SK-N-SH (cell line): Measurements from ENCODE around the gene SCN9A. TPM values are rescaled to one million over a fixed set of nuclear protein-coding genes. Genes with fewer than 3 reads are reported as not detected.

ENCODE experiments used
- CTCF ChIA-PET: fragments of 300-600, 350-600 bp; formaldehyde crosslinking; extraction: SDS; loops from one replicate; lab custom pipeline; 2021; lab: Yijun Ruan, JAX
- POLR2A ChIA-PET: fragments of 350-600 bp; sonication (Branson Sonifier 250); formaldehyde crosslinking; extraction: SDS; loops from one replicate; lab custom pipeline; 2020; ENCODE audit warnings: antibody characterized with exemption, inconsistent platforms; lab: Yijun Ruan, JAX
- DNase-seq: peaks from one replicate; pipeline ENCODE4 v3.0.0; 2012
- H2AFZ ChIP-seq: fragments of 200-600 bp; sonication (generic); 2 replicates; pipeline ENCODE4 v1.8.1; 2016; ENCODE audit warnings: antibody characterized with exemption, mild to moderate bottlenecking, low read depth
- H3F3A ChIP-seq: fragments of 200-600 bp; sonication (generic); replicated peaks from 2 replicates; pipeline ENCODE3; 2016; ENCODE audit warnings: antibody characterized with exemption, mild to moderate bottlenecking; ENCODE audit not compliant: insufficient read depth
- H3K27ac ChIP-seq, 2 experiments: fragments of 200-500 bp in 1 of 2; fragments of 200-600 bp in 1 of 2; sonication (Bioruptor generic) in 1 of 2; sonication (generic), shearing (Covaris generic) in 1 of 2; 2 replicates each; pipeline versions ENCODE4 v1.5.1 to v1.6.1; 2014 to 2016; ENCODE audit warnings: low read depth in 2 of 2, inconsistent platforms in 1 of 2, low read length in 1 of 2, mild to moderate bottlenecking in 1 of 2, mixed read lengths in 1 of 2
- H3K27me3 ChIP-seq: fragments of 200-600 bp; sonication (generic), shearing (Covaris generic); 2 replicates; pipeline ENCODE4 v1.6.1; 2016; ENCODE audit warnings: mixed run types; ENCODE audit not compliant: insufficient read depth
- H3K36me3 ChIP-seq, 2 experiments: fragments of 200-500 bp in 1 of 2; fragments of 200-600 bp in 1 of 2; sonication (Bioruptor generic) in 1 of 2; sonication (generic) in 1 of 2; replicated peaks in 1 of 2; 2 replicates each; pipeline versions ENCODE3 to v1.5.1; 2014 to 2016; ENCODE audit warnings: low read length in 1 of 2, mild to moderate bottlenecking in 1 of 2; ENCODE audit not compliant: insufficient read depth in 2 of 2, control insufficient read depth in 1 of 2
- H3K4me1 ChIP-seq, 2 experiments: fragments of 200-500 bp in 1 of 2; fragments of 200-600 bp in 1 of 2; sonication (Bioruptor generic) in 1 of 2; sonication (generic), shearing (Covaris generic) in 1 of 2; 2 replicates each; pipeline versions ENCODE4 v1.5.1 to v1.6.1; 2014 to 2016; ENCODE audit warnings: low read depth in 1 of 2, low read length in 1 of 2, mixed run types in 1 of 2; ENCODE audit not compliant: insufficient read depth in 2 of 2, control insufficient read depth in 1 of 2
- H3K4me2 ChIP-seq: fragments of 200-600 bp; sonication (generic), shearing (Covaris generic); 2 replicates; pipeline ENCODE4 v1.6.1; 2017; ENCODE audit warnings: mixed run types
- H3K4me3 ChIP-seq, 2 experiments: fragments of 200-500 bp in 1 of 2; fragments of 200-600 bp in 1 of 2; sonication (Bioruptor generic) in 1 of 2; sonication (generic), shearing (Covaris generic) in 1 of 2; 2 replicates each; pipeline versions ENCODE4 v1.5.1 to v1.8.1; 2014 to 2016; ENCODE audit warnings: low read depth in 2 of 2, inconsistent platforms in 1 of 2, low read length in 1 of 2, mild to moderate bottlenecking in 1 of 2, mixed read lengths in 1 of 2, moderate library complexity in 1 of 2
- H3K79me2 ChIP-seq: fragments of 200-600 bp; sonication (generic); 2 replicates; pipeline ENCODE4 v1.8.1; 2017; ENCODE audit warnings: mild to moderate bottlenecking; ENCODE audit not compliant: insufficient read depth
- H3K9ac ChIP-seq: fragments of 200-600 bp; sonication (generic); 2 replicates; pipeline ENCODE4 v1.6.1; 2017; ENCODE audit warnings: mixed run types
- H3K9me2 ChIP-seq: fragments of 200-600 bp; sonication (generic); 2 replicates; pipeline ENCODE4 v1.6.1; 2017; ENCODE audit warnings: mixed run types
- H3K9me3 ChIP-seq: fragments of 200-600 bp; sonication (generic); 2 replicates; pipeline ENCODE4 v1.6.1; 2017; ENCODE audit warnings: mixed run types, mild to moderate bottlenecking, moderate library complexity
- H4K20me1 ChIP-seq: fragments of 200-600 bp; sonication (generic); 2 replicates; pipeline ENCODE4 v1.6.1; 2017; ENCODE audit warnings: mild to moderate bottlenecking, mixed run types; ENCODE audit not compliant: insufficient read depth
- CHD2 ChIP-seq: fragments of 150-350 bp; IDR thresholded peaks from 2 replicates; pipeline ENCODE4 v1.6.1; 2018; ENCODE audit warnings: low read length; ENCODE audit not compliant: partially characterized antibody
- ELF1 ChIP-seq: IDR thresholded peaks from 2 replicates; pipeline ENCODE4 v1.4.0; 2012
- EP300 ChIP-seq, 2 experiments: IDR thresholded peaks; 2 replicates each; pipeline versions ENCODE4 v1.4.0 to v1.6.1; 2012; ENCODE audit warnings: borderline replicate concordance in 1 of 2, low read depth in 1 of 2, low read length in 1 of 2
- EZH2phosphoT487 ChIP-seq: fragments of 200-600 bp; sonication (generic); IDR thresholded peaks from 2 replicates; pipeline ENCODE4 v1.6.1; 2017; ENCODE audit warnings: low read depth, mixed run types, mild to moderate bottlenecking, antibody characterized with exemption, moderate library complexity, borderline replicate concordance
- FOSL2 ChIP-seq: IDR thresholded peaks from 2 replicates; pipeline ENCODE4 v1.4.0; 2012; ENCODE audit warnings: low read depth, mild to moderate bottlenecking, moderate library complexity, borderline replicate concordance
- FOXJ3 ChIP-seq: sonication (generic); formaldehyde crosslinking; IDR thresholded peaks from 2 replicates; pipeline ENCODE4 v1.5.1; 2020; ENCODE audit warnings: mild to moderate bottlenecking, missing genetic modification reagents
- FOXM1 ChIP-seq: IDR thresholded peaks from 2 replicates; pipeline ENCODE4 v1.4.0; 2012; ENCODE audit warnings: low read depth, mild to moderate bottlenecking
- GABPA ChIP-seq: IDR thresholded peaks from 2 replicates; pipeline ENCODE4 v1.4.0; 2012; ENCODE audit warnings: low read depth, mild to moderate bottlenecking
- GATA2 ChIP-seq: sonication (generic); formaldehyde crosslinking; IDR thresholded peaks from 2 replicates; pipeline ENCODE4 v1.5.0; 2020; ENCODE audit warnings: mild to moderate bottlenecking, missing genetic modification reagents
- JUND ChIP-seq: IDR thresholded peaks from 2 replicates; pipeline ENCODE4 v1.4.0; 2012
- MEF2A ChIP-seq: IDR thresholded peaks from 2 replicates; pipeline ENCODE4 v1.4.0; 2012; ENCODE audit warnings: low read depth, borderline replicate concordance
- MXI1 ChIP-seq: IDR thresholded peaks from 2 replicates; pipeline ENCODE4 v1.6.1; 2012; ENCODE audit warnings: mild to moderate bottlenecking, low read depth, low read length, improper control_type of control experiment
- NFIC ChIP-seq: IDR thresholded peaks from 2 replicates; pipeline ENCODE4 v1.4.0; 2012; ENCODE audit warnings: borderline replicate concordance
- NRF1 ChIP-seq: IDR thresholded peaks from 2 replicates; pipeline ENCODE4 v1.6.1; 2012; ENCODE audit warnings: low read depth, mild to moderate bottlenecking, low read length
- RAD21 ChIP-seq: IDR thresholded peaks from 2 replicates; pipeline ENCODE4 v1.6.1; 2012; ENCODE audit warnings: mild to moderate bottlenecking, low read length
- RCOR1 ChIP-seq: fragments of 150-350 bp; IDR thresholded peaks from 2 replicates; pipeline ENCODE4 v1.6.1; 2017; ENCODE audit warnings: antibody characterized with exemption, low read length
- RFX5 ChIP-seq: IDR thresholded peaks from 2 replicates; pipeline ENCODE4 v1.6.1; 2012; ENCODE audit warnings: mild to moderate bottlenecking, improper control_type of control experiment, low read length
- RXRA ChIP-seq: IDR thresholded peaks from 2 replicates; pipeline ENCODE4 v1.4.0; 2012; ENCODE audit warnings: low read depth, mild to moderate bottlenecking, borderline replicate concordance
- SIN3A ChIP-seq: IDR thresholded peaks from 2 replicates; pipeline ENCODE4 v1.6.1; 2012; ENCODE audit warnings: low read depth, mild to moderate bottlenecking, low read length, moderate library complexity, borderline replicate concordance
- SMC3 ChIP-seq: IDR thresholded peaks from 2 replicates; pipeline ENCODE4 v1.6.1; 2012; ENCODE audit warnings: low read depth, low read length, improper control_type of control experiment
- TAF1 ChIP-seq: IDR thresholded peaks from 2 replicates; pipeline ENCODE4 v1.6.1; 2012; ENCODE audit warnings: low read depth, mild to moderate bottlenecking, low read length, moderate library complexity, borderline replicate concordance
- TCF12 ChIP-seq: IDR thresholded peaks from 2 replicates; pipeline ENCODE4 v1.4.0; 2012
- TEAD4 ChIP-seq: IDR thresholded peaks from 2 replicates; pipeline ENCODE4 v1.4.0; 2012; ENCODE audit warnings: mild to moderate bottlenecking, borderline replicate concordance; ENCODE audit not compliant: insufficient read depth
- YY1 ChIP-seq: IDR thresholded peaks from 2 replicates; pipeline ENCODE4 v1.4.0; 2012; ENCODE audit warnings: low read depth, mild to moderate bottlenecking
- ZBTB33 ChIP-seq: IDR thresholded peaks from 2 replicates; pipeline ENCODE4 v1.4.0; 2012; ENCODE audit warnings: low read depth, borderline replicate concordance
- WGBS: methylation state at CpG from one replicate; pipeline ENCODE4 v1.1.6; 2017; ENCODE audit warnings: low lambda C conversion rate; 5-methylcytosine and 5-hydroxymethylcytosine counted together
- polyA plus RNA-seq, 3 experiments: library from polyadenylated mRNA; depleted of rRNA; stranded (reverse); fragments of >200 nt; gene quantifications; 2 replicates each; pipeline ENCODE4 v1.2.3, GENCODE V29; 2012
- TF ChIP-seq, protein P1 (sequence below): IDR thresholded peaks from 2 replicates; pipeline ENCODE4 v1.4.0; 2012; ENCODE audit warnings: low read depth, borderline replicate concordance
- TF ChIP-seq, protein P2 (sequence below): fragments of 150-350 bp; IDR thresholded peaks from 2 replicates; pipeline ENCODE4 v1.6.1; 2016; ENCODE audit warnings: mild to moderate bottlenecking, low read depth, low read length
- TF ChIP-seq, protein P3 (sequence below): fragments of 150-350 bp; IDR thresholded peaks from 2 replicates; pipeline ENCODE4 v1.6.1; 2017; ENCODE audit warnings: antibody characterized with exemption, low read length, low read depth, borderline replicate concordance
- TF ChIP-seq, protein P4 (sequence below): IDR thresholded peaks from 2 replicates; pipeline ENCODE4 v1.4.0; 2012; ENCODE audit warnings: low read depth

SCN9A gene
- polyA plus RNA-seq, 1 of the 3 experiments (the other 2 are of a cell fraction), result 5.9 TPM

GRCh38 chr2:166411473-166412230 is 35.9 kb upstream of the SCN9A start:
- H3K4me2 ChIP-seq, result peak overlapping the region; percentile 71
- no peaks in the 10 kb centered on the region for H3K9me3 ChIP-seq
- no peaks in the 10 kb centered on the region for H3K9me2 ChIP-seq
- 5% methylated on average over 6 of the region's 6 CpGs for WGBS
- no peaks in the 10 kb centered on the region for H3K79me2 ChIP-seq
- peak overlapping the region; percentile 67 to 92; a peak in 3 of 4 replicates for H3K27ac ChIP-seq
- H3K9ac ChIP-seq, result peak overlapping the region; percentile 68
- no peaks in the 10 kb centered on the region for H4K20me1 ChIP-seq
- peak overlapping the region; percentile 19 to 21; a peak in 3 of 4 replicates for H3K4me3 ChIP-seq
- no peaks in the 10 kb centered on the region for H3K27me3 ChIP-seq
- peaks cover 33% of the 10 kb centered on the region for H3F3A ChIP-seq
- CTCF ChIA-PET, result interaction anchor here (0.5 to 1.5 kb wide), 5 partner anchors 8 to 255 kb away, joined by 3 to 8 read pairs (median 3); no protein-coding TSS in a partner anchor
- no peak for DNase-seq
- H2AFZ ChIP-seq, result peak overlapping the region; percentile 75
- H3K36me3 ChIP-seq, result peaks cover 0 to 4% of the 10 kb centered on the region in 2 experiments
- POLR2A ChIA-PET, result no interaction called here
- H3K4me1 ChIP-seq, result peaks cover 2 to 29% of the 10 kb centered on the region in 2 experiments; a peak in 3 of 4 replicates
- TF ChIP-seq CHD2 (no peak), ZBTB33 (no peak), RXRA (no peak), TAF1 (peak; percentile 6; the same call in 1 of the 2 replicates), EZH2phosphoT487 (no peak), SMC3 (no peak), NRF1 (no peak), YY1 (peak; percentile 59; the same call in 1 of the 2 replicates), RFX5 (no peak), SIN3A (no peak), NFIC (peak; percentile 47; the same call in 1 of the 2 replicates), MEF2A (no peak), TEAD4 (peak; percentile 20; the same call in 1 of the 2 replicates), EP300 (IDR thresholded peaks at IDR 0.05; ENCODE audit: borderline replicate concordance in 1 of 2, low read depth in 1 of 2, low read length in 1 of 2) (no peak; a peak in 2 of 4 replicates), JUND (no peak; the same call in 1 of the 2 replicates), FOSL2 (peak; percentile 16; the same call in 1 of the 2 replicates), RAD21 (no peak), TCF12 (no peak; the same call in 1 of the 2 replicates), GABPA (no peak), FOXM1 (no peak), MXI1 (no peak), FOXJ3 (CRISPR knock-in tag) (no peak), ELF1 (no peak), RCOR1 (no peak), GATA2 (CRISPR knock-in tag) (no peak)
- TF ChIP-seq, protein P1, sequence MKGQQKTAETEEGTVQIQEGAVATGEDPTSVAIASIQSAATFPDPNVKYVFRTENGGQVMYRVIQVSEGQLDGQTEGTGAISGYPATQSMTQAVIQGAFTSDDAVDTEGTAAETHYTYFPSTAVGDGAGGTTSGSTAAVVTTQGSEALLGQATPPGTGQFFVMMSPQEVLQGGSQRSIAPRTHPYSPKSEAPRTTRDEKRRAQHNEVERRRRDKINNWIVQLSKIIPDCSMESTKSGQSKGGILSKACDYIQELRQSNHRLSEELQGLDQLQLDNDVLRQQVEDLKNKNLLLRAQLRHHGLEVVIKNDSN, result no peak
- TF ChIP-seq, protein P2, sequence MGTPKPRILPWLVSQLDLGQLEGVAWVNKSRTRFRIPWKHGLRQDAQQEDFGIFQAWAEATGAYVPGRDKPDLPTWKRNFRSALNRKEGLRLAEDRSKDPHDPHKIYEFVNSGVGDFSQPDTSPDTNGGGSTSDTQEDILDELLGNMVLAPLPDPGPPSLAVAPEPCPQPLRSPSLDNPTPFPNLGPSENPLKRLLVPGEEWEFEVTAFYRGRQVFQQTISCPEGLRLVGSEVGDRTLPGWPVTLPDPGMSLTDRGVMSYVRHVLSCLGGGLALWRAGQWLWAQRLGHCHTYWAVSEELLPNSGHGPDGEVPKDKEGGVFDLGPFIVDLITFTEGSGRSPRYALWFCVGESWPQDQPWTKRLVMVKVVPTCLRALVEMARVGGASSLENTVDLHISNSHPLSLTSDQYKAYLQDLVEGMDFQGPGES, result no peak
- TF ChIP-seq, protein P3, sequence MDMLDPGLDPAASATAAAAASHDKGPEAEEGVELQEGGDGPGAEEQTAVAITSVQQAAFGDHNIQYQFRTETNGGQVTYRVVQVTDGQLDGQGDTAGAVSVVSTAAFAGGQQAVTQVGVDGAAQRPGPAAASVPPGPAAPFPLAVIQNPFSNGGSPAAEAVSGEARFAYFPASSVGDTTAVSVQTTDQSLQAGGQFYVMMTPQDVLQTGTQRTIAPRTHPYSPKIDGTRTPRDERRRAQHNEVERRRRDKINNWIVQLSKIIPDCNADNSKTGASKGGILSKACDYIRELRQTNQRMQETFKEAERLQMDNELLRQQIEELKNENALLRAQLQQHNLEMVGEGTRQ, result no peak
- TF ChIP-seq, protein P4, sequence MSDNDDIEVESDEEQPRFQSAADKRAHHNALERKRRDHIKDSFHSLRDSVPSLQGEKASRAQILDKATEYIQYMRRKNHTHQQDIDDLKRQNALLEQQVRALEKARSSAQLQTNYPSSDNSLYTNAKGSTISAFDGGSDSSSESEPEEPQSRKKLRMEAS, result peak; percentile 13; the same call in 1 of the 2 replicates
